Measurements from ENCODE around the gene MEFV.

- TF ChIP-seq, protein P1, sequence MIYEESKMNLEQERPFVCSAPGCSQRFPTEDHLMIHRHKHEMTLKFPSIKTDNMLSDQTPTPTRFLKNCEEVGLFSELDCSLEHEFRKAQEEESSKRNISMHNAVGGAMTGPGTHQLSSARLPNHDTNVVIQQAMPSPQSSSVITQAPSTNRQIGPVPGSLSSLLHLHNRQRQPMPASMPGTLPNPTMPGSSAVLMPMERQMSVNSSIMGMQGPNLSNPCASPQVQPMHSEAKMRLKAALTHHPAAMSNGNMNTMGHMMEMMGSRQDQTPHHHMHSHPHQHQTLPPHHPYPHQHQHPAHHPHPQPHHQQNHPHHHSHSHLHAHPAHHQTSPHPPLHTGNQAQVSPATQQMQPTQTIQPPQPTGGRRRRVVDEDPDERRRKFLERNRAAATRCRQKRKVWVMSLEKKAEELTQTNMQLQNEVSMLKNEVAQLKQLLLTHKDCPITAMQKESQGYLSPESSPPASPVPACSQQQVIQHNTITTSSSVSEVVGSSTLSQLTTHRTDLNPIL (CRISPR knock-in tag; IDR thresholded peaks at IDR 0.05; ENCODE audit: low read depth), result no peak
- TF ChIP-seq RARB (CRISPR knock-in tag; IDR thresholded peaks at IDR 0.05) (no peak), ZFP30 (CRISPR knock-in tag; IDR thresholded peaks at IDR 0.05) (no peak), ARNTL (CRISPR knock-in tag; IDR thresholded peaks at IDR 0.05; ENCODE audit: borderline replicate concordance, low read depth) (no peak), TOX (CRISPR knock-in tag; IDR thresholded peaks at IDR 0.05; ENCODE audit: borderline replicate concordance) (no peak), CSRNP3 (CRISPR knock-in tag; IDR thresholded peaks at IDR 0.05) (no peak), BACH2 (CRISPR knock-in tag; IDR thresholded peaks at IDR 0.05; ENCODE audit: borderline replicate concordance) (no peak)
- TF ChIP-seq, protein P2, sequence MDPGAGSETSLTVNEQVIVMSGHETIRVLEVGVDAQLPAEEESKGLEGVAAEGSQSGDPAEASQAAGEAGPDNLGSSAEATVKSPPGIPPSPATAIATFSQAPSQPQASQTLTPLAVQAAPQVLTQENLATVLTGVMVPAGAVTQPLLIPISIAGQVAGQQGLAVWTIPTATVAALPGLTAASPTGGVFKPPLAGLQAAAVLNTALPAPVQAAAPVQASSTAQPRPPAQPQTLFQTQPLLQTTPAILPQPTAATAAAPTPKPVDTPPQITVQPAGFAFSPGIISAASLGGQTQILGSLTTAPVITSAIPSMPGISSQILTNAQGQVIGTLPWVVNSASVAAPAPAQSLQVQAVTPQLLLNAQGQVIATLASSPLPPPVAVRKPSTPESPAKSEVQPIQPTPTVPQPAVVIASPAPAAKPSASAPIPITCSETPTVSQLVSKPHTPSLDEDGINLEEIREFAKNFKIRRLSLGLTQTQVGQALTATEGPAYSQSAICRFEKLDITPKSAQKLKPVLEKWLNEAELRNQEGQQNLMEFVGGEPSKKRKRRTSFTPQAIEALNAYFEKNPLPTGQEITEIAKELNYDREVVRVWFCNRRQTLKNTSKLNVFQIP (CRISPR knock-in tag; IDR thresholded peaks at IDR 0.05; ENCODE audit: borderline replicate concordance, low read depth), result no peak
- TF ChIP-seq, protein P3, sequence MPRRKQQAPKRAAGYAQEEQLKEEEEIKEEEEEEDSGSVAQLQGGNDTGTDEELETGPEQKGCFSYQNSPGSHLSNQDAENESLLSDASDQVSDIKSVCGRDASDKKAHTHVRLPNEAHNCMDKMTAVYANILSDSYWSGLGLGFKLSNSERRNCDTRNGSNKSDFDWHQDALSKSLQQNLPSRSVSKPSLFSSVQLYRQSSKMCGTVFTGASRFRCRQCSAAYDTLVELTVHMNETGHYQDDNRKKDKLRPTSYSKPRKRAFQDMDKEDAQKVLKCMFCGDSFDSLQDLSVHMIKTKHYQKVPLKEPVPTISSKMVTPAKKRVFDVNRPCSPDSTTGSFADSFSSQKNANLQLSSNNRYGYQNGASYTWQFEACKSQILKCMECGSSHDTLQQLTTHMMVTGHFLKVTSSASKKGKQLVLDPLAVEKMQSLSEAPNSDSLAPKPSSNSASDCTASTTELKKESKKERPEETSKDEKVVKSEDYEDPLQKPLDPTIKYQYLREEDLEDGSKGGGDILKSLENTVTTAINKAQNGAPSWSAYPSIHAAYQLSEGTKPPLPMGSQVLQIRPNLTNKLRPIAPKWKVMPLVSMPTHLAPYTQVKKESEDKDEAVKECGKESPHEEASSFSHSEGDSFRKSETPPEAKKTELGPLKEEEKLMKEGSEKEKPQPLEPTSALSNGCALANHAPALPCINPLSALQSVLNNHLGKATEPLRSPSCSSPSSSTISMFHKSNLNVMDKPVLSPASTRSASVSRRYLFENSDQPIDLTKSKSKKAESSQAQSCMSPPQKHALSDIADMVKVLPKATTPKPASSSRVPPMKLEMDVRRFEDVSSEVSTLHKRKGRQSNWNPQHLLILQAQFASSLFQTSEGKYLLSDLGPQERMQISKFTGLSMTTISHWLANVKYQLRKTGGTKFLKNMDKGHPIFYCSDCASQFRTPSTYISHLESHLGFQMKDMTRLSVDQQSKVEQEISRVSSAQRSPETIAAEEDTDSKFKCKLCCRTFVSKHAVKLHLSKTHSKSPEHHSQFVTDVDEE (CRISPR knock-in tag; IDR thresholded peaks at IDR 0.05), result no peak
These were observed 27.4 kb upstream of the MEFV start for GRCh38 chr16:3283543-3284447.

All from SK-N-SH treated with all-trans-retinoic acid at 6 μM for 48 hours (cell line).